DMS79 treated with DMSO at 0.1 percent for 48 hours (cell line): ENCODE data around the gene IGLL1.
"Not testable (repeated sequence)": the region's sequence is repeated elsewhere in the genome, so short reads cannot be mapped to it uniquely, and the experiment has no call there.

ENCODE experiments used
- DNase-seq: peaks from one replicate; lab custom pipeline; 2025; lab: John Stamatoyannopoulos, UW

Gene IGLL1

DNA sequence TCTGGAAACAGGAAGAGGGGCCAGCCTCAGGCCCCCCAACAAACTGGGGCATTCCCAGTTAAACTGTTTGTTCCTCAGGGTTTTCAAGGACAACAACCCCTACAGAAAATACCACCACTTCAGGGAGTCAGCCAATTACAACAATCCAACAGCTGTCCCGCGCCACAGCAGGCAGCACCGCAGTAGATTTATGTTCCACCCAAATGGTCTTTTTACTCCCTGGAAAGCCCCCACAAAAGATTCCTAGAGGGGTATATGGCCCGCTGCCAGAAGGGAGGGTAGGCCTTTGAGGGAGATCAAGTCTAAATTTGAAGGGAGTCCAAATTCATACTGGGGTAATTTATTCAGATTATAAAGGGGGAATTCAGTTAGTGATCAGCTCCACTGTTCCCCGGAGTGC, 39.3 kb downstream of the IGLL1 start:
- DNase-seq = peak; percentile 38

DNA sequence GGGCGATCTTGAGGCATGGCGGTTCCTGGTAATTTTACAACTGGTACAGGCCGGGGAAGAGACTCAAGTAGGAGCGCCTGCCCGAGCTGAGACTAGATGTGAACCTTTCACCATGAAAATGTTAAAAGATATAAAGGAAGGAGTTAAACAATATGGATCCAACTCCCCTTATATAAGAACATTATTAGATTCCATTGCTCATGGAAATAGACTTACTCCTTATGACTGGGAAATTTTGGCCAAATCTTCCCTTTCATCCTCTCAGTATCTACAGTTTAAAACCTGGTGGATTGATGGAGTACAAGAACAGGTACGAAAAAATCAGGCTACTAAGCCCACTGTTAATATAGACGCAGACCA, 40.3 kb downstream of the IGLL1 start:
- DNase-seq = not testable (repeated sequence)

GRCh38 chr22:23539135-23539838, 40.8 kb downstream of the IGLL1 start:
- peak; percentile 69 for DNase-seq

GRCh38 chr22:23538696-23539030, 41.4 kb downstream of the IGLL1 start:
- not testable (repeated sequence) for DNase-seq

GRCh38 chr22:23537830-23538695, 42.0 kb downstream of the IGLL1 start:
- not testable (repeated sequence) for DNase-seq

DNA sequence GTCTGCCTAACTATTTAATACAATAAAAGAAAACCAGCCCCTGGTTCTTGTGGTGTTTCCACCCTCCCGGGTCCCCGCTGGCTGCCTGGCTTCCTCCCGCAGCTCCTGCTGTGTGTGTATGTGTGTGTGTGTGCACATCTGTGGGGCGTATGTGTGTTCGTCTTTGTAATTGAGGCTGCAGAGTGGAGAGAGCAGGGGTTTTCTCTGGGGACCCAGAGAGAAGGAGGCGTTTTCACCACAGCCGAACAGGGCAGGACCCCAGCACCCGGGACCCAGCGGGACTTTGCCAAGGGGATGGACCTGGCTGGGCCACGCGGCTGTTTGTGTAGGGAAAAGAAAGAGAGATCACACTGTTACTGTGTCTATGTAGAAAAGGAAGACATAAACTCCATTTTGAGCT, 42.7 kb downstream of the IGLL1 start:
- no peak for DNase-seq

- no peak for DNase-seq
These were observed 43.2 kb downstream of the IGLL1 start for GRCh38 chr22:23536821-23537345.

DNA sequence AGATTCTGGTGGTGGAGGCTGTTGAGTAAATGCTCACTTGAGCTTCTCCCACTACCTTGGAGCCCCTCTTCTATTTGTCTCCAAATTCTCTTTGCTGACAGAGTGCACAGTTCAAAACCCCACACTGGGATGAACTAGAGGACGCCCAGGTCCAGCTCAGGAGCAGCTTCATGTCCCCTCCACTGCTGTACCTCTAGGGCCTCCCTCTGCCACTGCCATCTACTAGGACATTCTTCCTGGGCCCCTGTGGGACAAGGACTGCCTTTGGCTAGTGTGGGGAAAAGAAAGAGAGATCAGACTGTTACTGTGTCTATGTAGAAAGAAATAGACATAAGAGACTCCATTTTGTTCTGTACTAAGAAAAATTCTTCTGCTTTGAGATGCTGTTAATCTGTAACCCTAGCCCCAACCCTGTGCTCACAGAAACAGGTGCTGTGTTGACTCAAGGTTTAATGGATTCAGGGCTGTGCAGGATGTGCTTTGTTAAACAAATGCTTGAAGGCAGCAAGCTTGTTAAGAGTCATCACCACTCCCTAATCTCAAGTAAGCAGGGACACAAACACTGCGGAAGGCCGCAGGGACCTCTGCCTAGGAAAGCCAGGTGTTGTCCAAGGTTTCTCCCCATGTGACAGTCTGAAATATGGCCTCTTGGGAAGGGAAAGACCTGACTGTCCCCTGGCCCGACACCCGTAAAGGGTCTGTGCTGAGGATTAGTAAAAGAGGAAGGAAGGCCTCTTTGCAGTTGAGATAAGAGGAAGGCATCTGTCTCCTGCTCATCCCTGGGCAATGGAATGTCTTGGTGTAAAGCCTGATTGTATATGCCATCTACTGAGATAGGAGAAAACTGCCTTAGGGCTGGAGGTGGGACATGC, 44.1 kb downstream of the IGLL1 start:
- DNase-seq = not testable (repeated sequence)

- no peak for DNase-seq
These were observed 45.0 kb downstream of the IGLL1 start for GRCh38 chr22:23534851-23535717.

DNA sequence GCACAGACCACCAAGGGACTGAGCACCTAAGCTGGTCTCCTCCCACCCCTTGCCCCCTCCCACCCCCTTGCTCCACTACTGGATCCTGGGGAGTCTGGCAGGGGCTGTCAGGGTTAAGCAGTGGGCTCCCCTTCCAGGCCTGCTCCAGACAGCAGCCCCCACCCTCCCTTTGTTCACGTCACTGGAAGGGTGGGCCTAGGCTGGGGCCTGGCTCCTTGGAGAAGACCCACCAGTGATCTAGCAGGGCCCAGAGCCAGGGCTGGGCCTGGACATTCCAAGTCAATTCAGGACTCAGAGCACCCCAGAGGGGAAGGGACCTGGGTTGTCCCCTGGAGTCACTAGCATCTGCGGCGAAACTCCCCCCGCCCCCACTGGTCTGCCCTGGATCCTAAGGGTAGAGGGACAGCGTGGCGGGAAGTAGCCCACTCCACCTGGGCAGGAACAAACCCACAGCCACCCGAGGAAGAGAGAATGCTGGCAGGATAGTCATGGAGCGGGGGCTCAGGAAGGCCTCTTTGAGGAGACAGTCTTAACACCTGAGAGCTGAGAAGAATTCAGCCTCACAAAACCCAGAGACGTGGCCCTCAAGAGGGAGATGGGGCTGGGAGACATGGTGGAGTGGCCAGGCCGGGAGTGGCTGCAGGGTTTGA, 45.8 kb downstream of the IGLL1 start:
- no peak for DNase-seq

DNA sequence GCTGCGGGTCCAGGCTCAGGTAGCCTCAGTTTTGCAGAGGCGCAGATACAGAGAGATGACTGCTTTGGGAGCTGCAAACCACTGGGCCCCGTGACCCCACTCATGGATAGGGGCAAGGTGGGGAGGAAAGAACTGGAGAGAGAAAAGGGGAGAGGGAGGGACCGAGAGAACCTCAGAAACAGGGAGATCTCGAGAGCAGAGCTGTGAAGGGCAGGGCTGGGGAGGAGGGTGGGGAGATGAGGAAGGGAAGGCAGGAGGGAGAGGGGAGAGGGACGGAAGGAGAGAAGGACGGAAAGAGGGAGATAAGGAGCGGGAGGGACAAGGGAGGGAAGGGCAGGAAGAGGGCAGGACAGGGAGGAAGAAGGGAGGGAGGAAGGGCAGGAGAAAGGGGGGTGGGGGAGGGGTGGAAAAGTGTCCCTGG, 46.3 kb downstream of the IGLL1 start:
- no peak for DNase-seq

- no peak for DNase-seq
These were observed 46.7 kb downstream of the IGLL1 start for GRCh38 chr22:23533328-23533762.

DNA sequence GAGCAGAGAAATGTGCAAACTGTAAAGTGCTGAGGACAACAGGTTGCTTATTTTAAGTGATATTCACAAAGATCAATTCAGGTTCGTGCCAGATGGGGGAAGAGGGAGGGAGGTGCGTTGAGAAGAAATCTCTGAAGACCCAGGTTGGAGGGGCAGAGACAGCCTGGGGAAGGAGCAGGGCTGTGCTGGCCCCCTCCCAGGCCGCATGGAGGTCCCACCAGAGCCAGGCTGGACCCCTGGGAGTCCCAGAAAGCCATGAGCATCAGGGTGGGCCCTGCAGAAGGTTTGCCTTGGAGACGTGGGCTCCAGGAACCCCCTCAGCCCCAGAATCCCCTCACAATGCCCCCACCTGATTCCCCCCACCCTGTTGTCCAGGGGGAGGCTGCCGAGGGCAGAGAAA, 47.4 kb downstream of the IGLL1 start:
- no peak for DNase-seq

DNA sequence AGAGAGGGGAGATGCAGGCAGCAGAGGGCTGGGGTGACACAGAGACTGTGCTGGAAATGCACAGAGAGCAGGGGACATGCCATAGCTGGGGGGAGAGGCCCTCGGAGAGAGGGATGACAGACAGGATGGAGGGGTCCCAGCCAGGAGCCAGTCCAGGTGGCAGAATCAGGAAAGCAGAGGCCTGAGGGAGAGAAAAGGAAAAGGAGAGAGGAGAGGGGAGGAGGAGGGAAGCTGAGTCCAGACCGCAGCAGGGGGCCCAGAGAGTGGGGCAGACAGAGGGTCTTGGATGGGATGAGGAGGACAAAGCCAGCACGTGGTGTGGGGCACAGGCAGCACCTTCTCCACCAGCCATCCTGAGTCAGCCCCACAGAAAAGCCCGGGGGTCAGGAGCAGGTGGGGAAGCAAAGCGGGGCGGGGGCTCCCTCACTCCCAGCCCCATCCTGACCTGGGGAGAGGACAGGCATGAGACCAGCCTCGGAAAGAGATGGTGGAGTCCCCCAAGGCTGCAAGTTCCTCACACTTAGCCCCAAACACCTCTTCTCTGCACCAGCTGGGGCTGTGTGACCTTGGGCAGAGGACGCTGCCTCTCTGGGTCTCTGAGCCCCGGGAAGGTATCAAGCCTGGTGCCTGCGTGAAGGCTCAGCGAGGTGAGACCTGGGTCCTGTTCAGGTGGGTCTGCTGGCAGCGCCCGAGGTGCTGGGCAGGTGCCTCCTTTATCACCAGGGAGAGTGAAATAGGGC, 48.0 kb downstream of the IGLL1 start:
- no peak for DNase-seq

DNA sequence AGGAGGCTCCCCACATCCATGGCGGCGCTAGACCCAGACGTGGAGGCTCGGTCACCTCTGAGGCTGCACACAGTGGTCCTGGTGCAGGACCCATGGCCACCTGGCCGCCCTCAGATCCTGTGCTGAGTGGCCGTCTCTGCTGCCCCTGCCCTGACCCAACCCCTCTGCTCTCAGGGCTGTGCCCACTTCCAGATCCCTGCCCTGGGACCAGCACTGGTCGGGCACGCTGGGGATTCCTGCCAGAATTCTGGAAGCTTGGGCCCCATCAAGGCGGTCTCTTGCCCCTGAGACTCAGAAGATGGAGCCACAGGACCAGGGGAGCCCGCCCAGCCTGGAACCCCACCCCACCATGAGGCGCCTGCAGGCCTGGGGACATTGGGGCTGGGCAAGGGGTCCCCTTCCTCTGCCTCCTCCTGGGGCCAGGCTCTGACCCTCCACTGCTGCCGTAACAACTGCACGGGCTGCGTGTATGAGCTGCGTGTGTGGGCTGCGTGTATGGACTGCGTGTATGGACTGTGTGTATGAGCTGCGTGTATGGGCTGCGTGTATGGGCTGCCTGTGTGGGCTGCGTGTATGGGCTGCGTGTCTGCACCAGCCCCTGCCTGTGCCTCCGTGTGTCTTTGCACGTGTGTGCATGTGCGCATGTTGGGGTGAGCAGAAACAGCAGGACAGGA, 48.7 kb downstream of the IGLL1 start:
- no peak for DNase-seq

GRCh38 chr22:23530766-23531282, 49.3 kb downstream of the IGLL1 start:
- DNase-seq = no peak

- DNase-seq = no peak
These were observed 50.0 kb downstream of the IGLL1 start for GRCh38 chr22:23530106-23530505.

GRCh38 chr22:23529166-23530103, 50.7 kb downstream of the IGLL1 start:
- DNase-seq = no peak
